ENCODE measurements around the gene ATP6V0B. TPM values are rescaled to one million over a fixed set of nuclear protein-coding genes. Genes with fewer than 3 reads are reported as not detected.

Gene ATP6V0B
- total and polyA plus RNA-seq, 2 of the 13 experiments (the other 11 are each of a cell fraction or from before 2014, with no cell fraction given), result 157 to 161 TPM

DNA sequence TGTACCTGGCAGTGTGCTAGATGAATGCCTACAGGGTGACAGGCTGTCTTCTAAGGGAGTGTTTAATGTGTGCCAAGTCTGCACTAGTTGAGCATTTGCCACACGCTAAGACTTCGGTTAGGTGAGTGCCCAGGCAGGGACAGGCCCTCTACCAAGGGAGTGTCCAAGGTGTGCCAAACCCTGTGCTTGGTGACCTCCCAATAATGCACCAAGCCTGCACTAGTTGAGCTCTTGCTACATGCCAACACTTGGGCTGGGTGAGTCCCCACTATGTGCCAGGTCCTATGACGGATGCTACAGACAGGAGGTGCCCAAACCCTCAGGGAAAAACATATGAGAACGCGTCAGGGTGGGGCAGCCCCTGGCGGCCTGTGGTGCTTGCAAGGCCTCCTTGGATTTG lies 45.7 kb downstream of the ATP6V0B start (continued):
- TF ChIP-seq ZNF792 (CRISPR knock-in tag; IDR thresholded peaks at IDR 0.05) (no peak), ZNF225 (CRISPR knock-in tag; IDR thresholded peaks at IDR 0.05) (no peak), RFX3 (CRISPR knock-in tag; IDR thresholded peaks at IDR 0.05) (no peak), SSRP1 (CRISPR knock-in tag; IDR thresholded peaks at IDR 0.05) (no peak), ZNF30 (CRISPR knock-in tag; IDR thresholded peaks at IDR 0.05) (no peak)
- TF ChIP-seq, protein P1, sequence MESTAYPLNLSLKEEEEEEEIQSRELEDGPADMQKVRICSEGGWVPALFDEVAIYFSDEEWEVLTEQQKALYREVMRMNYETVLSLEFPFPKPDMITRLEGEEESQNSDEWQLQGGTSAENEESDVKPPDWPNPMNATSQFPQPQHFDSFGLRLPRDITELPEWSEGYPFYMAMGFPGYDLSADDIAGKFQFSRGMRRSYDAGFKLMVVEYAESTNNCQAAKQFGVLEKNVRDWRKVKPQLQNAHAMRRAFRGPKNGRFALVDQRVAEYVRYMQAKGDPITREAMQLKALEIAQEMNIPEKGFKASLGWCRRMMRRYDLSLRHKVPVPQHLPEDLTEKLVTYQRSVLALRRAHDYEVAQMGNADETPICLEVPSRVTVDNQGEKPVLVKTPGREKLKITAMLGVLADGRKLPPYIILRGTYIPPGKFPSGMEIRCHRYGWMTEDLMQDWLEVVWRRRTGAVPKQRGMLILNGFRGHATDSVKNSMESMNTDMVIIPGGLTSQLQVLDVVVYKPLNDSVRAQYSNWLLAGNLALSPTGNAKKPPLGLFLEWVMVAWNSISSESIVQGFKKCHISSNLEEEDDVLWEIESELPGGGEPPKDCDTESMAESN (CRISPR knock-in tag; conservative IDR thresholded peaks at IDR 0.05), result no peak

DNA sequence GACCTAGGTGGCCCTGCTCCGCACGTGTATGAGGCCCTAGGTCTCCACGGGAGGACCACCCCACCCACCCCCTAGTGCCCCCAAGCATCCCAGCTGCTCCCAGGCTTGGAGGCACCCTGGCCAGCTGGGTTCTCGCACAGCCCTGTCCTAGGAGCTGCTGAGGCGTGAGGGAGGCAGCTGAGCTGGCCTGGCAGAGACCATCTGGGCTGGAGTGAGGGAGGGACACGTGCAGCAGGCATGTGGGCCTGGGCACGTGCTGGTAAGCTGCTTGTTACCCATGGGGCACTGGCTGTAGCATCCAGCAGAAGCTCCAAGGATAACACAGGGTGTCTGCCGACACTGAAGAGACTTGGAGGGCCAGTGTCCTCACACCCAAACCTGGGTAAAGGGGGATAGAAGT lies 46.4 kb downstream of the ATP6V0B start:
- H3K4me1 ChIP-seq (ENCODE audit: insufficient read depth, low read length), result no peaks in the 10 kb centered on the region
- 97% methylated on average over 3 of the region's 8 CpGs for WGBS (ENCODE audit: low lambda C conversion rate)
- no peak overlapping the region for H3K27ac ChIP-seq (ENCODE audit: extremely low read length, insufficient read depth, low read length)
- ChIA-PET CTCF (ENCODE audit: low intra/inter-chr PET ratio, low total read pairs) (no interaction called here), POLR2A (interaction anchor here (2.3 kb wide), 1 partner anchor 11 kb away, joined by 11 read pairs; the partner anchor contains the start of gene SLC6A9)
- no peaks in the 10 kb centered on the region for H3K9me3 ChIP-seq (ENCODE audit: low read length)
- TF ChIP-seq HOXA7 (CRISPR knock-in tag; IDR thresholded peaks at IDR 0.05), result no peak
- TF ChIP-seq, protein P2, sequence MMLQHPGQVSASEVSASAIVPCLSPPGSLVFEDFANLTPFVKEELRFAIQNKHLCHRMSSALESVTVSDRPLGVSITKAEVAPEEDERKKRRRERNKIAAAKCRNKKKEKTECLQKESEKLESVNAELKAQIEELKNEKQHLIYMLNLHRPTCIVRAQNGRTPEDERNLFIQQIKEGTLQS (CRISPR knock-in tag; IDR thresholded peaks at IDR 0.05), result no peak
- in situ Hi-C loops (cut with HindIII; ENCODE audit: extremely low pct_ligation_motif_present, low pct_unique_long_range_greater_than_20kb), result no loop called here
- no TSS peak for BruUV-seq (replicated peaks)
- no peak for ATAC-seq
- H3K4me2 ChIP-seq (ENCODE audit: low read depth, low read length), result no peak overlapping the region
- no peak for DNase-seq (ENCODE audit: low spot score)
- H3K9ac ChIP-seq (ENCODE audit: insufficient read depth, low read depth, low read length), result no peak overlapping the region
- H3K36me3 ChIP-seq (replicated peaks in 1 of 2; ENCODE audit: control insufficient read depth in 1 of 2, insufficient read depth in 2 of 2, low read length in 2 of 2), result peaks cover 4 to 23% of the 10 kb centered on the region in 2 experiments; a peak in 3 of 5 replicates
- FAIRE-seq, result no peak
- intact Hi-C loops (cut with micrococcal nuclease; ENCODE audit: unreplicated experiment), result no loop called here
- no peak overlapping the region for H2AFZ ChIP-seq (ENCODE audit: low read length)
- no peaks in the 10 kb centered on the region for H4K20me1 ChIP-seq (ENCODE audit: insufficient read depth, low read length)
- H3K27me3 ChIP-seq (ENCODE audit: control insufficient read depth in 1 of 2, insufficient read depth in 2 of 2, low read length in 2 of 2), result no peaks in the 10 kb centered on the region
- no peak overlapping the region for H3K4me3 ChIP-seq (replicated peaks in 1 of 3; ENCODE audit: insufficient read depth in 1 of 3, low read depth in 2 of 3, low read length in 3 of 3)
- H3K79me2 ChIP-seq (ENCODE audit: insufficient read depth, low read length), result no peaks in the 10 kb centered on the region

Data from HepG2 (cell line).